ENCODE data around the gene CAVIN2. TPM values are rescaled to one million over a fixed set of nuclear protein-coding genes. Genes with fewer than 3 reads are reported as not detected.

CAVIN2 gene
- total RNA-seq, 1 experiment from 2014 or later: not detected

DNA sequence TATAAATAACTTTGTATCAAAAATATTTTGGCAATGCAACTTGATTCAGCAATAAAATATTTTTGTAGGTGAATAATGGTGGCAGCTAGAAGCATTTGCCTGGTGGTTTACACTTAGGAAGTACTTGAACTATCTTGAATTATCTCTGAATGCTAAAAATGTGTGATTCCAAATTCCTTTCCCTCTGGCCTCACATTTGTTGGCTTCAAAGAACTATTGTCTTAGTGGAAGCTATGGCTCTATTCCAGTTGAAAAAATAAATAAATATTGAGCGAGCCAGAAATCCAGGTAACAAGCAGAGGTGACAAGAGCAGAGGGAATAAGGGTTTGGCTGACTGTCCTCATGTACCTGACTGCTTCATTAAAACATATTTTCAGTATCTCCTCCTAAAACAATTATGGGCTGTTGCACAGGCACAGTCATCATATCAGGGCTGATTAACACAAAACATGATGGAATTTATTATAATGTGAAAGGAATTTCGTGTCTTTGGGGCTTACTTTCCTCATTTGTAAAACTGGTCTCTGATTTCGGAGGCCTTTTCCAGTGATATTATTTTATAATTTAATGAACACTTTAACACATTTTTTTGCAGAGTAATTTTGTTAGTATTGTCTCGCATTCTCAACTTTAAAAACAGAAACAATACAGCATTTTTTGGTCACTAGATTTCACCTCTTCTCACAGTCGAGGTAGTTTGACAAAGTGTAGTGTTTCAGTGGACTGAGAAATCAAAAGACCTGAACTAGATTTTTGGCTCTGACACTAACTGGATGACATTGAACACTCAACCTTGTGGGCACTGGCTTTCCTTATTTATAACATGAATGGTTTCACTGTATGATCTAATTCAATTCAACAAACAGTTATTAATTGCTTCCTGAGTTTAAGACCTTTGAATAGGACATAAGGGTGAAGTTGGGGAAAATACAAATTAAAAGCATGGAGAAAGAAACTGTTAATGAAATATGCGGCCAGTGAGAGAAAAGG, 7.8 kb upstream of the CAVIN2 start:
- ChIA-PET POLR2A (no interaction called here), CTCF (interaction anchor here (0.8 kb wide), 1 partner anchor 42 kb away, joined by 3 read pairs; no protein-coding TSS in a partner anchor)
- DNase-seq: no peak
- Histone ChIP-seq H3K4me1 (peaks cover 15% of the 10 kb centered on the region), H3K36me3 (ENCODE audit: control insufficient read depth, insufficient read depth, low read length) (no peaks in the 10 kb centered on the region), H3K27me3 (replicated peaks; ENCODE audit: control insufficient read depth, insufficient read depth, low read length) (no peaks in the 10 kb centered on the region), H3K4me3 (ENCODE audit: low read depth, low read length) (no peak overlapping the region), H3K9me3 (no peaks in the 10 kb centered on the region)
- TF ChIP-seq, protein P1, sequence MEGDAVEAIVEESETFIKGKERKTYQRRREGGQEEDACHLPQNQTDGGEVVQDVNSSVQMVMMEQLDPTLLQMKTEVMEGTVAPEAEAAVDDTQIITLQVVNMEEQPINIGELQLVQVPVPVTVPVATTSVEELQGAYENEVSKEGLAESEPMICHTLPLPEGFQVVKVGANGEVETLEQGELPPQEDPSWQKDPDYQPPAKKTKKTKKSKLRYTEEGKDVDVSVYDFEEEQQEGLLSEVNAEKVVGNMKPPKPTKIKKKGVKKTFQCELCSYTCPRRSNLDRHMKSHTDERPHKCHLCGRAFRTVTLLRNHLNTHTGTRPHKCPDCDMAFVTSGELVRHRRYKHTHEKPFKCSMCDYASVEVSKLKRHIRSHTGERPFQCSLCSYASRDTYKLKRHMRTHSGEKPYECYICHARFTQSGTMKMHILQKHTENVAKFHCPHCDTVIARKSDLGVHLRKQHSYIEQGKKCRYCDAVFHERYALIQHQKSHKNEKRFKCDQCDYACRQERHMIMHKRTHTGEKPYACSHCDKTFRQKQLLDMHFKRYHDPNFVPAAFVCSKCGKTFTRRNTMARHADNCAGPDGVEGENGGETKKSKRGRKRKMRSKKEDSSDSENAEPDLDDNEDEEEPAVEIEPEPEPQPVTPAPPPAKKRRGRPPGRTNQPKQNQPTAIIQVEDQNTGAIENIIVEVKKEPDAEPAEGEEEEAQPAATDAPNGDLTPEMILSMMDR (IDR thresholded peaks at IDR 0.05; ENCODE audit: insufficient read depth in 1 of 2, low read depth in 1 of 2, low read length in 1 of 2, severe bottlenecking in 1 of 2, unreplicated experiment in 1 of 2): no peak
- H3K4me3 Mint-ChIP-seq (ENCODE audit: unreplicated experiment): no peak overlapping the region
- H3K36me3 Mint-ChIP-seq (ENCODE audit: insufficient read depth, unreplicated experiment): no peaks in the 10 kb centered on the region
- BruUV-seq (replicated peaks): no TSS peak
- peaks cover 6% of the 10 kb centered on the region for H3K4me1 Mint-ChIP-seq (ENCODE audit: low read depth, unreplicated experiment)
- no peaks in the 10 kb centered on the region for H3K9me3 Mint-ChIP-seq (ENCODE audit: unreplicated experiment)
- H3K27ac Mint-ChIP-seq (ENCODE audit: unreplicated experiment): no peak overlapping the region
- H3K27me3 Mint-ChIP-seq (ENCODE audit: insufficient read depth, unreplicated experiment): no peaks in the 10 kb centered on the region
- intact Hi-C loops (cut with micrococcal nuclease; ENCODE audit: unreplicated experiment): no loop called here

DNA sequence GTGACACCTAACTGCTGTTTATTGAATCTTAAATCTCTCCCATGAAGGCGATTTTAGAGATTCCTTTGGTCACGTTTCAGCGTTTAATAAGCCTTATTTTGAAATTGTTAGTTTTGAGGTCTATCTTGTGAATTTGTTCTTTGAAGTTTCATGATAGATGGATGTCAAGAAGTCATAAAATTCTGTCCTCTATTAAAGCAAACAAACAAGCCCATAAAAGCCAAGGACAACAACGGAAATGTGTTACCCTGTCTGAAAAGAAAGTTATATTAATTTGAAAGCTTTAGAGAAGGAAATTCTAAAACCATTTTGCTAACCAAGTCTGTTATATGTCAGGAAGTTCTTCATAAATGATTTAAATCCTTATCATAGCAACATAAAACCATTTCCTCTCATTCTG, 7.0 kb upstream of the CAVIN2 start:
- H3K36me3 ChIP-seq (ENCODE audit: control insufficient read depth, insufficient read depth, low read length): no peaks in the 10 kb centered on the region
- Mint-ChIP-seq H3K27me3 (ENCODE audit: insufficient read depth, unreplicated experiment) (no peaks in the 10 kb centered on the region), H3K4me1 (ENCODE audit: low read depth, unreplicated experiment) (peaks cover 6% of the 10 kb centered on the region), H3K4me3 (ENCODE audit: unreplicated experiment) (no peak overlapping the region), H3K9me3 (ENCODE audit: unreplicated experiment) (no peaks in the 10 kb centered on the region), H3K27ac (ENCODE audit: unreplicated experiment) (no peak overlapping the region), H3K36me3 (ENCODE audit: insufficient read depth, unreplicated experiment) (no peaks in the 10 kb centered on the region)
- CTCF ChIA-PET: interaction anchor here (0.8 kb wide), 1 partner anchor 42 kb away, joined by 3 read pairs; no protein-coding TSS in a partner anchor
- BruUV-seq (replicated peaks): no TSS peak
- POLR2A ChIA-PET: no interaction called here
- peaks cover 15% of the 10 kb centered on the region for H3K4me1 ChIP-seq
- H3K9me3 ChIP-seq: no peaks in the 10 kb centered on the region
- intact Hi-C loops (cut with micrococcal nuclease; ENCODE audit: unreplicated experiment): no loop called here
- TF ChIP-seq, protein P1 (IDR thresholded peaks at IDR 0.05; ENCODE audit: insufficient read depth in 1 of 2, low read depth in 1 of 2, low read length in 1 of 2, severe bottlenecking in 1 of 2, unreplicated experiment in 1 of 2): no peak
- no peaks in the 10 kb centered on the region; the same call in 1 of the 2 replicates for H3K27me3 ChIP-seq (replicated peaks; ENCODE audit: control insufficient read depth, insufficient read depth, low read length)
- no peak overlapping the region for H3K4me3 ChIP-seq (ENCODE audit: low read depth, low read length)
- DNase-seq: no peak

DNA sequence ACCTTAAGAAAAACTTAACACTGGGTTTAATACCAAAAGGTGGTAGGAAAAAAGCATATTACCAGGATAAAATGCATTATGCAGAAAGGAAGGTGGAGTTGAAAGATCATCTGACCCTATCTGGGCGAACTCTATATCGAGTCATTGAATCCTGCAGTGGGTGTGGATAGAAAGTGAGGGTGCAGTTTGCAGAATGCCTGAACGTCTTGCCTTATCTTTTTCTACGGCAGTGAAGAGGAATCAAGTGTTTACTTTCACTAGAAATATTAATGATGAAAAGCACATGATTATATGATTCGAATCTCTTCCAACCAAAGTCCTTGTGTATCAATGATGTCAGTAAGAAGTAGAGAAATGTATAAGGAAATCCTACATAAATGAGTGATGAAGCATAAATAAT, 4.3 kb upstream of the CAVIN2 start:
- Histone ChIP-seq H3K4me1 (peaks cover 22% of the 10 kb centered on the region), H3K27me3 (replicated peaks; ENCODE audit: control insufficient read depth, insufficient read depth, low read length) (no peaks in the 10 kb centered on the region; the same call in 1 of the 2 replicates), H3K4me3 (ENCODE audit: low read depth, low read length) (no peak overlapping the region), H3K9me3 (no peaks in the 10 kb centered on the region), H3K36me3 (ENCODE audit: control insufficient read depth, insufficient read depth, low read length) (no peaks in the 10 kb centered on the region)
- TF ChIP-seq, protein P1 (IDR thresholded peaks at IDR 0.05; ENCODE audit: insufficient read depth in 1 of 2, low read depth in 1 of 2, low read length in 1 of 2, severe bottlenecking in 1 of 2, unreplicated experiment in 1 of 2): no peak
- Mint-ChIP-seq H3K27me3 (ENCODE audit: insufficient read depth, unreplicated experiment) (no peaks in the 10 kb centered on the region), H3K4me1 (ENCODE audit: low read depth, unreplicated experiment) (peaks cover 5% of the 10 kb centered on the region), H3K4me3 (ENCODE audit: unreplicated experiment) (no peak overlapping the region), H3K27ac (ENCODE audit: unreplicated experiment) (no peak overlapping the region), H3K9me3 (ENCODE audit: unreplicated experiment) (no peaks in the 10 kb centered on the region), H3K36me3 (ENCODE audit: insufficient read depth, unreplicated experiment) (no peaks in the 10 kb centered on the region)
- intact Hi-C loops (cut with micrococcal nuclease; ENCODE audit: unreplicated experiment): no loop called here
- ChIA-PET POLR2A (no interaction called here), CTCF (no interaction called here)
- no TSS peak for BruUV-seq (replicated peaks)
- no peak for DNase-seq
